ENCODE data around the gene STX19. TPM values are rescaled to one million over a fixed set of nuclear protein-coding genes. Genes with fewer than 3 reads are reported as not detected.

Gene STX19
- total RNA-seq, 4 donors from 2014 or later = not detected

- no peaks in the 10 kb centered on the region for H3K27me3 ChIP-seq
- intact Hi-C loops (cut with DNase I) = loop anchor here (5.0 to 10.0 kb wide), 3 partner anchors 62 to 165 kb away; partner anchors contain the start of gene PROS1
- peaks cover 5 to 23% (median 19%) of the 10 kb centered on the region in 4 donors for H3K4me1 ChIP-seq
- H3K27ac ChIP-seq (replicated peaks in 1 of 4) = no peak overlapping the region
- WGBS = 56% methylated on average over 4 of the region's 4 CpGs
- no peak for TF ChIP-seq POLR2AphosphoS5 (IDR thresholded peaks at IDR 0.05)
- peak; percentile 52 to 68 (median 57) for TF ChIP-seq CTCF (IDR thresholded peaks at IDR 0.05)
- DNase-seq (ENCODE audit: extremely low spot score) = no peak
- H3K4me3 ChIP-seq = no peak overlapping the region
- H3K9me3 ChIP-seq = no peaks in the 10 kb centered on the region
- H3K36me3 ChIP-seq = peaks cover 5 to 40% (median 16%) of the 10 kb centered on the region in 4 donors
Observed at GRCh38 chr3:94069194-94069813, 40.9 kb upstream of the STX19 start.

GRCh38 chr3:94066506-94067500 is 38.4 kb upstream of the STX19 start:
- TF ChIP-seq POLR2A (IDR thresholded peaks at IDR 0.05; ENCODE audit: low read depth) (no peak), CTCF (IDR thresholded peaks at IDR 0.05) (no peak), EP300 (IDR thresholded peaks at IDR 0.05) (no peak), POLR2AphosphoS5 (IDR thresholded peaks at IDR 0.05) (no peak)
- H3K4me1 ChIP-seq = peaks cover 15 to 36% (median 32%) of the 10 kb centered on the region in 4 donors
- WGBS = 96% methylated on average over 6 of the region's 6 CpGs
- H3K9me3 ChIP-seq = no peaks in the 10 kb centered on the region
- H3K27me3 ChIP-seq = no peaks in the 10 kb centered on the region
- no peak for DNase-seq (ENCODE audit: extremely low spot score)
- no peak overlapping the region for H3K4me3 ChIP-seq
- no peak overlapping the region for H3K27ac ChIP-seq (replicated peaks in 1 of 4)
- peaks cover 2 to 34% (median 7%) of the 10 kb centered on the region in 4 donors for H3K36me3 ChIP-seq
- intact Hi-C loops (cut with DNase I) = loop anchor here (5.0 to 10.0 kb wide), 3 partner anchors 60 to 162 kb away; partner anchors contain the start of gene PROS1

- peaks cover 0 to 31% (median 2%) of the 10 kb centered on the region in 4 donors for H3K36me3 ChIP-seq
- no peak overlapping the region for H3K27ac ChIP-seq (replicated peaks in 1 of 4)
- no peaks in the 10 kb centered on the region for H3K27me3 ChIP-seq
- no peak overlapping the region for H3K4me3 ChIP-seq
- H3K4me1 ChIP-seq = peaks cover 16 to 38% (median 34%) of the 10 kb centered on the region in 4 donors
- DNase-seq (ENCODE audit: extremely low spot score) = no peak
- intact Hi-C loops (cut with DNase I) = loop anchor here (5.0 to 10.0 kb wide), 3 partner anchors 59 to 161 kb away; partner anchors contain the start of gene PROS1
- WGBS = 96% methylated on average over 1 of the region's 1 CpG
- TF ChIP-seq EP300 (IDR thresholded peaks at IDR 0.05) (no peak), CTCF (IDR thresholded peaks at IDR 0.05) (no peak), POLR2A (IDR thresholded peaks at IDR 0.05; ENCODE audit: low read depth) (no peak), POLR2AphosphoS5 (IDR thresholded peaks at IDR 0.05) (no peak)
- H3K9me3 ChIP-seq = no peaks in the 10 kb centered on the region
Observed at GRCh38 chr3:94065819-94066480, 37.6 kb upstream of the STX19 start.

- peaks cover 16 to 38% (median 34%) of the 10 kb centered on the region in 4 donors for H3K4me1 ChIP-seq
- H3K27ac ChIP-seq (replicated peaks in 1 of 4) = no peak overlapping the region
- H3K4me3 ChIP-seq = no peak overlapping the region
- peaks cover 0 to 31% (median 2%) of the 10 kb centered on the region in 4 donors for H3K36me3 ChIP-seq
- 55% methylated on average over 1 of the region's 1 CpG for WGBS
- H3K27me3 ChIP-seq = no peaks in the 10 kb centered on the region
- intact Hi-C loops (cut with DNase I) = loop anchor here (5.0 to 10.0 kb wide), 3 partner anchors 58 to 160 kb away; partner anchors contain the start of gene PROS1
- no peak for DNase-seq (ENCODE audit: extremely low spot score)
- TF ChIP-seq EP300 (IDR thresholded peaks at IDR 0.05) = no peak
- TF ChIP-seq CTCF (IDR thresholded peaks at IDR 0.05) = no peak
- no peak for TF ChIP-seq POLR2AphosphoS5 (IDR thresholded peaks at IDR 0.05)
- TF ChIP-seq POLR2A (IDR thresholded peaks at IDR 0.05; ENCODE audit: low read depth) = no peak
- H3K9me3 ChIP-seq = no peaks in the 10 kb centered on the region
Observed at GRCh38 chr3:94065122-94065521, 36.7 kb upstream of the STX19 start.

Measured in esophagus muscularis mucosa (tissue), 4 donors.